ENCODE measurements around the gene RRBP1. TPM values are rescaled to one million over a fixed set of nuclear protein-coding genes. Genes with fewer than 3 reads are reported as not detected.

The RRBP1 gene
- total RNA-seq, 2 donors from 2014 or later: 112 to 148 TPM

- intact Hi-C loops (cut with DNase I): loop anchor here (5.0 kb wide), 1 partner anchor 39 kb away; the partner anchor contains the start of gene DSTN
- H3K27ac ChIP-seq: peak overlapping the region; percentile 43 to 44
- DNase-seq (ENCODE audit: low spot score): no peak
- H3K4me1 ChIP-seq (replicated peaks): peaks cover 8% of the 10 kb centered on the region
- no peak for TF ChIP-seq POLR2A (IDR thresholded peaks at IDR 0.05)
- TF ChIP-seq POLR2AphosphoS5 (IDR thresholded peaks at IDR 0.05): no peak
- peaks cover 0 to 5% of the 10 kb centered on the region in 2 donors for H3K36me3 ChIP-seq
- H3K9me3 ChIP-seq: no peaks in the 10 kb centered on the region
- no peak overlapping the region for H3K4me3 ChIP-seq
- no peaks in the 10 kb centered on the region for H3K27me3 ChIP-seq (replicated peaks; ENCODE audit: insufficient read depth)
- WGBS: 67% methylated on average over 25 of the region's 26 CpGs
Observed at GRCh38 chr20:17611540-17612286, 70.3 kb downstream of the RRBP1 start.

DNA sequence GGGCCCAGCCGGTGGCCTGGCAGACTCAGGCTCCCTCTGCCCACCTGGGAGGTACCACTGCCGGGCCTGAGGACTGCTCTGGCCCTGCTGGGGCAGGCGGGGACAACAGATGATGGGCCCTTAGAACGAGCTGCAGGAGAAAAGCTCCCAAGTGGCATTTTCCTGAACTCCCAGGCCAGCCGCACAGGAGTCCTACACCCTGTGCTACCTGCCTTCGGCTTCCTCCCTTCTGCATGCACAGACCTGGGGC is 70.8 kb downstream of the RRBP1 start:
- TF ChIP-seq POLR2AphosphoS5 (IDR thresholded peaks at IDR 0.05): no peak
- TF ChIP-seq, protein P1, sequence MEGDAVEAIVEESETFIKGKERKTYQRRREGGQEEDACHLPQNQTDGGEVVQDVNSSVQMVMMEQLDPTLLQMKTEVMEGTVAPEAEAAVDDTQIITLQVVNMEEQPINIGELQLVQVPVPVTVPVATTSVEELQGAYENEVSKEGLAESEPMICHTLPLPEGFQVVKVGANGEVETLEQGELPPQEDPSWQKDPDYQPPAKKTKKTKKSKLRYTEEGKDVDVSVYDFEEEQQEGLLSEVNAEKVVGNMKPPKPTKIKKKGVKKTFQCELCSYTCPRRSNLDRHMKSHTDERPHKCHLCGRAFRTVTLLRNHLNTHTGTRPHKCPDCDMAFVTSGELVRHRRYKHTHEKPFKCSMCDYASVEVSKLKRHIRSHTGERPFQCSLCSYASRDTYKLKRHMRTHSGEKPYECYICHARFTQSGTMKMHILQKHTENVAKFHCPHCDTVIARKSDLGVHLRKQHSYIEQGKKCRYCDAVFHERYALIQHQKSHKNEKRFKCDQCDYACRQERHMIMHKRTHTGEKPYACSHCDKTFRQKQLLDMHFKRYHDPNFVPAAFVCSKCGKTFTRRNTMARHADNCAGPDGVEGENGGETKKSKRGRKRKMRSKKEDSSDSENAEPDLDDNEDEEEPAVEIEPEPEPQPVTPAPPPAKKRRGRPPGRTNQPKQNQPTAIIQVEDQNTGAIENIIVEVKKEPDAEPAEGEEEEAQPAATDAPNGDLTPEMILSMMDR (IDR thresholded peaks at IDR 0.05): peak in 2 of 4 experiments; percentile 43 to 59
- Histone ChIP-seq H3K9me3 (no peaks in the 10 kb centered on the region), H3K4me1 (replicated peaks) (peaks cover 8% of the 10 kb centered on the region), H3K4me3 (no peak overlapping the region), H3K27me3 (replicated peaks; ENCODE audit: insufficient read depth) (no peaks in the 10 kb centered on the region), H3K36me3 (peaks cover 0 to 5% of the 10 kb centered on the region in 2 donors), H3K27ac (peak overlapping the region; percentile 43 to 44)
- WGBS: 57% methylated on average over 6 of the region's 6 CpGs
- intact Hi-C loops (cut with DNase I): loop anchor here (5.0 kb wide), 1 partner anchor 39 kb away; the partner anchor contains the start of gene DSTN
- no peak for DNase-seq (ENCODE audit: low spot score)

- TF ChIP-seq POLR2AphosphoS5 (IDR thresholded peaks at IDR 0.05) (no peak), POLR2A (IDR thresholded peaks at IDR 0.05) (no peak)
- TF ChIP-seq, protein P1 (IDR thresholded peaks at IDR 0.05): no peak
- no peak for DNase-seq (ENCODE audit: low spot score)
- no peaks in the 10 kb centered on the region for H3K27me3 ChIP-seq (replicated peaks; ENCODE audit: insufficient read depth)
- WGBS: 49% methylated on average over 15 of the region's 19 CpGs
- H3K4me1 ChIP-seq (replicated peaks): peaks cover 8% of the 10 kb centered on the region
- peaks cover 0 to 5% of the 10 kb centered on the region in 2 donors for H3K36me3 ChIP-seq
- H3K9me3 ChIP-seq: no peaks in the 10 kb centered on the region
- peak overlapping the region; percentile 43 to 44 for H3K27ac ChIP-seq
- intact Hi-C loops (cut with DNase I): loop anchor here (5.0 kb wide), 1 partner anchor 38 kb away; the partner anchor contains the start of gene DSTN
- no peak overlapping the region for H3K4me3 ChIP-seq
Observed at GRCh38 chr20:17610566-17611289, 71.3 kb downstream of the RRBP1 start.

DNA sequence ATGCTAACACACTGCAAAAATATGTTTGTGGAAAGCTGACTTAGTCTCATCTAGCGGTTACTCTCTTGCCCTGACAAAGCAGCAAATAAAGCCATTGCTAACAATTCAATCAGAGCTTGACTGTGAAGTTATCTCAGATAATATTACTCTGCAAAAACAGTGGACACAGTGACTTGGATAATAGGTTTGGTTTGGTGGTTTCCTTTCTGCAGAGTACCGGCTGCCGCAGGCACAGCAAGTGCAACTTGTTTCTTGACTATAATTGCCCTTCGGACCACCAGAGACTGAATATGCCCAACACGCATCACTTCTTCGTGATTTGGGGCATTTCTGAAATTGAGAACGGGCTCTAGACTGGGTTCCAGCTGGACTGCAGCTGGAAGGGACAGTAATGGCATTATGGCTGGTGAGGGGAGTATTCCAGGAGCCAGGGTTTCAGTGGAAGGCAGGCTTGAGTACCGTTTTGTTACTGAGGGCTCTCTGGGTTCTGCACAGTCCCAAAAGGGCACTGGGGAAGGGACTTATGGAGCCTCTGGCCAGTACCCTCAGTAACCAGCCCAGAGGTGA is 72.1 kb downstream of the RRBP1 start:
- H3K4me3 ChIP-seq: no peak overlapping the region
- H3K4me1 ChIP-seq (replicated peaks): peaks cover 10% of the 10 kb centered on the region
- H3K36me3 ChIP-seq: peaks cover 0 to 5% of the 10 kb centered on the region in 2 donors
- TF ChIP-seq, protein P1 (IDR thresholded peaks at IDR 0.05): no peak
- TF ChIP-seq POLR2A (IDR thresholded peaks at IDR 0.05): no peak
- TF ChIP-seq POLR2AphosphoS5 (IDR thresholded peaks at IDR 0.05): no peak
- peak overlapping the region in 1 of 2 donors; percentile 44 for H3K27ac ChIP-seq
- H3K9me3 ChIP-seq: no peaks in the 10 kb centered on the region
- no peak for DNase-seq (ENCODE audit: low spot score)
- H3K27me3 ChIP-seq (replicated peaks; ENCODE audit: insufficient read depth): no peaks in the 10 kb centered on the region
- intact Hi-C loops (cut with DNase I): loop anchor here (5.0 kb wide), 1 partner anchor 38 kb away; the partner anchor contains the start of gene DSTN
- WGBS: 65% methylated on average over 8 of the region's 8 CpGs
